CD1c-positive myeloid dendritic cell (primary cell): ENCODE measurements around the gene MPHOSPH10.
"Not testable (repeated sequence)": the region's sequence is repeated elsewhere in the genome, so short reads cannot be mapped to it uniquely, and the experiment has no call there.

Source experiments
- DNase-seq: peaks from one replicate; pipeline ENCODE4 v3.0.0-alpha.2; 2016; ENCODE audit errors: extremely low spot score

The MPHOSPH10 gene

GRCh38 chr2:71130152-71130904, at the start of gene MPHOSPH10, which contains the start of gene MCEE:
MPHOSPH10 (plus strand) TSS chr2:71130634; CDS start chr2:71130666, 32 bp downstream.
MCEE (minus strand) TSS chr2:71130229; CDS start chr2:71130219, 10 bp downstream.
- DNase-seq = peak; percentile 94

- DNase-seq = peak; percentile 42
Measured at GRCh38 chr2:71082402-71083252, 47.8 kb upstream of the MPHOSPH10 start.

- DNase-seq = not testable (repeated sequence)
Measured at GRCh38 chr2:71083297-71083696, 47.1 kb upstream of the MPHOSPH10 start.

GRCh38 chr2:71083752-71084312, 46.6 kb upstream of the MPHOSPH10 start:
- not testable (repeated sequence) for DNase-seq

GRCh38 chr2:71085325-71086003, 45.0 kb upstream of the MPHOSPH10 start:
- DNase-seq = not testable (repeated sequence)

GRCh38 chr2:71089475-71089874, 41.0 kb upstream of the MPHOSPH10 start:
- not testable (repeated sequence) for DNase-seq

- not testable (repeated sequence) for DNase-seq
Measured at GRCh38 chr2:71091808-71092207, 38.6 kb upstream of the MPHOSPH10 start.

- not testable (repeated sequence) for DNase-seq
Measured at GRCh38 chr2:71092491-71093260, 37.8 kb upstream of the MPHOSPH10 start.

- DNase-seq = peak; percentile 59
Measured at GRCh38 chr2:71100195-71100964, 30.1 kb upstream of the MPHOSPH10 start.

GRCh38 chr2:71101656-71102055, 28.8 kb upstream of the MPHOSPH10 start:
- no peak for DNase-seq

- DNase-seq = no peak
Measured at GRCh38 chr2:71102981-71103681, 27.3 kb upstream of the MPHOSPH10 start.

- DNase-seq = no peak
Measured at GRCh38 chr2:71103809-71104208, 26.6 kb upstream of the MPHOSPH10 start.

- not testable (repeated sequence) for DNase-seq
Measured at GRCh38 chr2:71106463-71106862, 24.0 kb upstream of the MPHOSPH10 start.

- DNase-seq = no peak
Measured at GRCh38 chr2:71108091-71108490, 22.3 kb upstream of the MPHOSPH10 start.

GRCh38 chr2:71113843-71114242, 16.6 kb upstream of the MPHOSPH10 start:
- no peak for DNase-seq

GRCh38 chr2:71117063-71117462, 13.4 kb upstream of the MPHOSPH10 start:
- no peak for DNase-seq

GRCh38 chr2:71120195-71120594, 10.2 kb upstream of the MPHOSPH10 start:
- DNase-seq = no peak

GRCh38 chr2:71121479-71121878, 9.0 kb upstream of the MPHOSPH10 start:
- DNase-seq = no peak
